GM12872 (cell line): Measurements from ENCODE around the gene UNC80.

Experiments
- CTCF ChIP-seq: IDR thresholded peaks from 3 replicates; pipeline ENCODE4 v1.5.1; 2011; ENCODE audit warnings: low read depth, mild to moderate bottlenecking, low read length, moderate library complexity; ENCODE audit not compliant: insufficient read depth

UNC80 gene

GRCh38 chr2:209840434-209840833 is 68.8 kb downstream of the UNC80 start:
- no peak for TF ChIP-seq CTCF

- no peak for TF ChIP-seq CTCF
Observed at GRCh38 chr2:209845666-209846065, 74.0 kb downstream of the UNC80 start.

- no peak for TF ChIP-seq CTCF
Observed at GRCh38 chr2:209864716-209865295, 93.2 kb downstream of the UNC80 start.

GRCh38 chr2:209868271-209868994 is 96.8 kb downstream of the UNC80 start:
- no peak for TF ChIP-seq CTCF

GRCh38 chr2:209870067-209870466 is 98.4 kb downstream of the UNC80 start:
- TF ChIP-seq CTCF, result no peak

- no peak for TF ChIP-seq CTCF
Observed at GRCh38 chr2:209872675-209873074, 101.0 kb downstream of the UNC80 start.

GRCh38 chr2:209875270-209875669 is 103.6 kb downstream of the UNC80 start:
- no peak for TF ChIP-seq CTCF
